GM21528 (cell line): Measurements from ENCODE around the gene HAND1.

Experiments used
- ATAC-seq: cut with Tn5 transposase; IDR thresholded peaks from one replicate; pipeline ENCODE4 v1.9.1; 2021; ENCODE audit warnings: mild to moderate bottlenecking, moderate library complexity; ENCODE audit not compliant: unreplicated experiment, low FRiP score

The HAND1 gene

GRCh38 chr5:154428208-154428607 is 49.8 kb downstream of the HAND1 start:
- ATAC-seq = no peak
